GM12878 (cell line): Measurements from ENCODE around the gene PPP1R14B. TPM values are rescaled to one million over a fixed set of nuclear protein-coding genes. Genes with fewer than 3 reads are reported as not detected.

Experiments
- ATF7 ChIP-seq: fragments of 450-650 bp; IDR thresholded peaks from 2 replicates; pipeline ENCODE4 v1.6.1; 2016; ENCODE audit warnings: low read depth, mild to moderate bottlenecking
- CHD1 ChIP-seq: IDR thresholded peaks from 2 replicates; pipeline ENCODE4 v1.6.1; 2012; ENCODE audit warnings: low read depth, low read length, improper control_type of control experiment
- HDGF ChIP-seq: fragments of 450-650 bp; IDR thresholded peaks from 2 replicates; pipeline ENCODE4 v1.6.1; 2016; ENCODE audit warnings: antibody characterized with exemption
- MXI1 ChIP-seq: fragments of 150-350 bp; IDR thresholded peaks from 2 replicates; pipeline ENCODE4 v1.6.1; 2011; ENCODE audit warnings: low read depth, mild to moderate bottlenecking, inconsistent platforms, low read length, improper control_type of control experiment
- RCOR1 ChIP-seq: conservative IDR thresholded peaks from 2 replicates; pipeline ENCODE4 v1.6.1; 2012; ENCODE audit warnings: low read depth, low read length, improper control_type of control experiment
- RELA ChIP-seq: fragments of 450-650 bp; IDR thresholded peaks from 2 replicates; pipeline ENCODE4 v1.8.0; 2014; ENCODE audit warnings: borderline replicate concordance; ENCODE audit not compliant: partially characterized antibody
- SREBF2 ChIP-seq: IDR thresholded peaks from 2 replicates; pipeline ENCODE4 v1.6.1; 2012; ENCODE audit warnings: mild to moderate bottlenecking, low read length
- TCF3 ChIP-seq: IDR thresholded peaks from 2 replicates; pipeline ENCODE4 v1.6.1; 2012; ENCODE audit warnings: low read depth, mild to moderate bottlenecking, low read length, borderline replicate concordance; ENCODE audit not compliant: insufficient read depth
- TCF7 ChIP-seq: IDR thresholded peaks from 2 replicates; pipeline ENCODE4 v1.6.1; 2014; ENCODE audit warnings: antibody characterized with exemption, borderline replicate concordance
- ZNF24 ChIP-seq: fragments of 450-650 bp; IDR thresholded peaks from 2 replicates; pipeline ENCODE4 v1.6.1; 2017; ENCODE audit warnings: antibody characterized with exemption, mild to moderate bottlenecking
- polyA plus RNA-seq, 11 experiments: library from polyadenylated mRNA; depleted of rRNA in 4 of 11; unstranded in 6 of 11; stranded (reverse) in 5 of 11; fragments of >200 nt; fragmentation: Nextera tagmentation in 4 of 11; fragmentation: Illumina TruSeq in 1 of 11; extraction: Ambion mirVana in 4 of 11; extraction: Trizol in 1 of 11; gene quantifications; 1 replicate in 1 of 11; 2 replicates in 10 of 11; pipeline versions ENCODE4 v1.2.1 to v1.2.3, GENCODE V29; 2011 to 2016; ENCODE audit warnings: inconsistent platforms in 2 of 11, missing spikeins in 2 of 11, low read depth in 1 of 11
- total RNA-seq, 4 experiments: library from RNA; depleted of rRNA in 3 of 4; stranded (reverse); fragments of >200 nt in 3 of 4; fragmentation: Illumina TruSeq in 1 of 4; extraction: Trizol in 1 of 4; gene quantifications; 2 replicates each; pipeline versions ENCODE4 v1.2.1 to v1.2.3, GENCODE V29; 2013 to 2021
- TF ChIP-seq, protein P1 (sequence below): fragments of 450-650 bp; IDR thresholded peaks from 2 replicates; pipeline ENCODE4 v1.6.1; 2018; ENCODE audit warnings: mild to moderate bottlenecking, low read depth, moderate library complexity; ENCODE audit not compliant: partially characterized antibody
- TF ChIP-seq, protein P2 (sequence below): fragments of 150-350 bp; IDR thresholded peaks from 2 replicates; pipeline ENCODE4 v1.6.1; 2016; ENCODE audit warnings: low read depth, low read length
- TF ChIP-seq, protein P3 (sequence below): fragments of 450-650 bp; conservative IDR thresholded peaks from 2 replicates; pipeline ENCODE4 v1.6.1; 2017; ENCODE audit warnings: mild to moderate bottlenecking, moderate library complexity
- TF ChIP-seq, protein P4 (sequence below): IDR thresholded peaks from 2 replicates; pipeline ENCODE4 v1.6.1; 2011; ENCODE audit warnings: borderline replicate concordance, low read depth, mild to moderate bottlenecking, moderate library complexity, low read length; ENCODE audit not compliant: insufficient read depth, poor library complexity, severe bottlenecking

PPP1R14B gene
- total and polyA plus RNA-seq, 10 of the 15 experiments (the other 5 are each of a cell fraction or from before 2014, with no cell fraction given), result 8.4 to 283 (median 124) TPM

DNA sequence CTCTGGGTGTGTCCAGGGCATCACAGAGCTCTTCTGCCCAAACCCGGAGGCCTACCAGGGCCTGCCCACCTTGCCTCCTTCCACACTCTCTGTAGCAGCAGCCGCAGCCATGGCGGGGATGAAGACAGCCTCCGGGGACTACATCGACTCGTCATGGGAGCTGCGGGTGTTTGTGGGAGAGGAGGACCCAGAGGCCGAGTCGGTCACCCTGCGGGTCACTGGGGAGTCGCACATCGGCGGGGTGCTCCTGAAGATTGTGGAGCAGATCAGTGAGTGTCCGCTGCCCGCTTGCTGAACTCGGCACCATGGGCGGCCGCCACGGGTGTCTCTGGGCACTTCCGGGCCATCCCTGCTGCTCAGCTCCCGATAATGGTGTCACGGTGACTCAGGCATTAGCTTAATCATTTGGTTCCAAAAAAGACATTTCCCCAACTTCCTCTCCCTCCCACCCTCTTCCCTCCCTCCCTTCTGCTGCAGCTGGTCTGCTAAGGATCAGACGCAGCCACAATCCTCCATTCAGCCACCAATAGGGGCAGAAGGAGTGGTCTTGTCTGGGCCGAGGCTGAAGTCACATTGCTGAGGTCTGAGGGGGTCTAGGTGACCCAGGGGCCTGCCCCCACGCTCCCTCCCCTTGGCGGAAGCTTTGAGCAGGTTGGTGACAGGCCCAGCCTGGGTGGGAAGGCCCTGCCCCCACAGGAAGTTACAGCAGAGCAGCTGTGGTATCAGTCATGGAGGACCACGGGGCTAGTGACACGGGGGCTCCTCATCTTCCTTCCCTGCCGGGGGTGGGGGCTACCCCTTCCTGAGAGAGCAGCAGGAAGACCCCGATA is 39.3 kb downstream of the PPP1R14B start (continued):
- TF ChIP-seq, protein P1, sequence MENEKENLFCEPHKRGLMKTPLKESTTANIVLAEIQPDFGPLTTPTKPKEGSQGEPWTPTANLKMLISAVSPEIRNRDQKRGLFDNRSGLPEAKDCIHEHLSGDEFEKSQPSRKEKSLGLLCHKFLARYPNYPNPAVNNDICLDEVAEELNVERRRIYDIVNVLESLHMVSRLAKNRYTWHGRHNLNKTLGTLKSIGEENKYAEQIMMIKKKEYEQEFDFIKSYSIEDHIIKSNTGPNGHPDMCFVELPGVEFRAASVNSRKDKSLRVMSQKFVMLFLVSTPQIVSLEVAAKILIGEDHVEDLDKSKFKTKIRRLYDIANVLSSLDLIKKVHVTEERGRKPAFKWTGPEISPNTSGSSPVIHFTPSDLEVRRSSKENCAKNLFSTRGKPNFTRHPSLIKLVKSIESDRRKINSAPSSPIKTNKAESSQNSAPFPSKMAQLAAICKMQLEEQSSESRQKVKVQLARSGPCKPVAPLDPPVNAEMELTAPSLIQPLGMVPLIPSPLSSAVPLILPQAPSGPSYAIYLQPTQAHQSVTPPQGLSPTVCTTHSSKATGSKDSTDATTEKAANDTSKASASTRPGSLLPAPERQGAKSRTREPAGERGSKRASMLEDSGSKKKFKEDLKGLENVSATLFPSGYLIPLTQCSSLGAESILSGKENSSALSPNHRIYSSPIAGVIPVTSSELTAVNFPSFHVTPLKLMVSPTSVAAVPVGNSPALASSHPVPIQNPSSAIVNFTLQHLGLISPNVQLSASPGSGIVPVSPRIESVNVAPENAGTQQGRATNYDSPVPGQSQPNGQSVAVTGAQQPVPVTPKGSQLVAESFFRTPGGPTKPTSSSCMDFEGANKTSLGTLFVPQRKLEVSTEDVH, result no peak
- no peak for TF ChIP-seq SREBF2
- no peak for TF ChIP-seq TCF7
- TF ChIP-seq, protein P2, sequence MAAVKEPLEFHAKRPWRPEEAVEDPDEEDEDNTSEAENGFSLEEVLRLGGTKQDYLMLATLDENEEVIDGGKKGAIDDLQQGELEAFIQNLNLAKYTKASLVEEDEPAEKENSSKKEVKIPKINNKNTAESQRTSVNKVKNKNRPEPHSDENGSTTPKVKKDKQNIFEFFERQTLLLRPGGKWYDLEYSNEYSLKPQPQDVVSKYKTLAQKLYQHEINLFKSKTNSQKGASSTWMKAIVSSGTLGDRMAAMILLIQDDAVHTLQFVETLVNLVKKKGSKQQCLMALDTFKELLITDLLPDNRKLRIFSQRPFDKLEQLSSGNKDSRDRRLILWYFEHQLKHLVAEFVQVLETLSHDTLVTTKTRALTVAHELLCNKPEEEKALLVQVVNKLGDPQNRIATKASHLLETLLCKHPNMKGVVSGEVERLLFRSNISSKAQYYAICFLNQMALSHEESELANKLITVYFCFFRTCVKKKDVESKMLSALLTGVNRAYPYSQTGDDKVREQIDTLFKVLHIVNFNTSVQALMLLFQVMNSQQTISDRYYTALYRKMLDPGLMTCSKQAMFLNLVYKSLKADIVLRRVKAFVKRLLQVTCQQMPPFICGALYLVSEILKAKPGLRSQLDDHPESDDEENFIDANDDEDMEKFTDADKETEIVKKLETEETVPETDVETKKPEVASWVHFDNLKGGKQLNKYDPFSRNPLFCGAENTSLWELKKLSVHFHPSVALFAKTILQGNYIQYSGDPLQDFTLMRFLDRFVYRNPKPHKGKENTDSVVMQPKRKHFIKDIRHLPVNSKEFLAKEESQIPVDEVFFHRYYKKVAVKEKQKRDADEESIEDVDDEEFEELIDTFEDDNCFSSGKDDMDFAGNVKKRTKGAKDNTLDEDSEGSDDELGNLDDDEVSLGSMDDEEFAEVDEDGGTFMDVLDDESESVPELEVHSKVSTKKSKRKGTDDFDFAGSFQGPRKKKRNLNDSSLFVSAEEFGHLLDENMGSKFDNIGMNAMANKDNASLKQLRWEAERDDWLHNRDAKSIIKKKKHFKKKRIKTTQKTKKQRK, result no peak
- TF ChIP-seq RELA, result no peak
- TF ChIP-seq ZNF24, result no peak
- TF ChIP-seq, protein P3, sequence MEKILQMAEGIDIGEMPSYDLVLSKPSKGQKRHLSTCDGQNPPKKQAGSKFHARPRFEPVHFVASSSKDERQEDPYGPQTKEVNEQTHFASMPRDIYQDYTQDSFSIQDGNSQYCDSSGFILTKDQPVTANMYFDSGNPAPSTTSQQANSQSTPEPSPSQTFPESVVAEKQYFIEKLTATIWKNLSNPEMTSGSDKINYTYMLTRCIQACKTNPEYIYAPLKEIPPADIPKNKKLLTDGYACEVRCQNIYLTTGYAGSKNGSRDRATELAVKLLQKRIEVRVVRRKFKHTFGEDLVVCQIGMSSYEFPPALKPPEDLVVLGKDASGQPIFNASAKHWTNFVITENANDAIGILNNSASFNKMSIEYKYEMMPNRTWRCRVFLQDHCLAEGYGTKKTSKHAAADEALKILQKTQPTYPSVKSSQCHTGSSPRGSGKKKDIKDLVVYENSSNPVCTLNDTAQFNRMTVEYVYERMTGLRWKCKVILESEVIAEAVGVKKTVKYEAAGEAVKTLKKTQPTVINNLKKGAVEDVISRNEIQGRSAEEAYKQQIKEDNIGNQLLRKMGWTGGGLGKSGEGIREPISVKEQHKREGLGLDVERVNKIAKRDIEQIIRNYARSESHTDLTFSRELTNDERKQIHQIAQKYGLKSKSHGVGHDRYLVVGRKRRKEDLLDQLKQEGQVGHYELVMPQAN, result peak; percentile 29; the same call in 1 of the 2 replicates
- TF ChIP-seq RCOR1, result no peak
- peak; percentile 90 for TF ChIP-seq TCF3
- TF ChIP-seq ATF7, result peak; percentile 58
- 0 out of 2 replicates have a peak, but pooled peaks have one; percentile 21 for TF ChIP-seq CHD1
- TF ChIP-seq, protein P4, sequence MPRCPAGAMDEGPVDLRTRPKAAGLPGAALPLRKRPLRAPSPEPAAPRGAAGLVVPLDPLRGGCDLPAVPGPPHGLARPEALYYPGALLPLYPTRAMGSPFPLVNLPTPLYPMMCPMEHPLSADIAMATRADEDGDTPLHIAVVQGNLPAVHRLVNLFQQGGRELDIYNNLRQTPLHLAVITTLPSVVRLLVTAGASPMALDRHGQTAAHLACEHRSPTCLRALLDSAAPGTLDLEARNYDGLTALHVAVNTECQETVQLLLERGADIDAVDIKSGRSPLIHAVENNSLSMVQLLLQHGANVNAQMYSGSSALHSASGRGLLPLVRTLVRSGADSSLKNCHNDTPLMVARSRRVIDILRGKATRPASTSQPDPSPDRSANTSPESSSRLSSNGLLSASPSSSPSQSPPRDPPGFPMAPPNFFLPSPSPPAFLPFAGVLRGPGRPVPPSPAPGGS, result no peak
- peak; percentile 87 for TF ChIP-seq HDGF
- peak; percentile 74 for TF ChIP-seq MXI1
